HS-27A (cell line): Measurements from ENCODE around the gene TMC1.
"Not testable (repeated sequence)": the region's sequence is repeated elsewhere in the genome, so short reads cannot be mapped to it uniquely, and the experiment has no call there.

ENCODE experiments used
- DNase-seq: peaks from one replicate; pipeline ENCODE4 v3.0.0-alpha.2; 2012; ENCODE audit warnings: low read depth, missing footprints

TMC1 gene

GRCh38 chr9:72521416-72521815, at the start of gene TMC1:
Gene TMC1, plus strand, starts transcription at chr9:72521608. Its CDS starts 127,041 bp downstream, at chr9:72648649.
- DNase-seq = not testable (repeated sequence)

GRCh38 chr9:72473474-72474261, 47.7 kb upstream of the TMC1 start:
- DNase-seq = no peak

- DNase-seq = no peak
Measured at GRCh38 chr9:72474676-72475075, 46.7 kb upstream of the TMC1 start.

- DNase-seq = no peak
Measured at GRCh38 chr9:72476100-72476499, 45.3 kb upstream of the TMC1 start.

GRCh38 chr9:72476617-72477437, 44.6 kb upstream of the TMC1 start:
- no peak for DNase-seq

- no peak for DNase-seq
Measured at GRCh38 chr9:72477930-72478518, 43.4 kb upstream of the TMC1 start.

- DNase-seq = no peak
Measured at GRCh38 chr9:72478966-72479365, 42.4 kb upstream of the TMC1 start.

GRCh38 chr9:72480261-72480660, 41.1 kb upstream of the TMC1 start:
- DNase-seq = not testable (repeated sequence)

- no peak for DNase-seq
Measured at GRCh38 chr9:72480921-72481320, 40.5 kb upstream of the TMC1 start.

- DNase-seq = no peak
Measured at GRCh38 chr9:72485821-72486593, 35.4 kb upstream of the TMC1 start.

GRCh38 chr9:72486594-72486955, 34.8 kb upstream of the TMC1 start:
- DNase-seq = no peak

GRCh38 chr9:72487665-72488064, 33.7 kb upstream of the TMC1 start:
- not testable (repeated sequence) for DNase-seq

- no peak for DNase-seq
Measured at GRCh38 chr9:72489986-72490385, 31.4 kb upstream of the TMC1 start.

GRCh38 chr9:72491242-72491641, 30.2 kb upstream of the TMC1 start:
- no peak for DNase-seq

GRCh38 chr9:72494051-72494450, 27.4 kb upstream of the TMC1 start:
- DNase-seq = no peak

GRCh38 chr9:72497447-72498046, 23.9 kb upstream of the TMC1 start:
- no peak for DNase-seq

GRCh38 chr9:72506615-72507014, 14.8 kb upstream of the TMC1 start:
- DNase-seq = no peak

GRCh38 chr9:72509053-72509452, 12.4 kb upstream of the TMC1 start:
- no peak for DNase-seq

- no peak for DNase-seq
Measured at GRCh38 chr9:72509635-72510034, 11.8 kb upstream of the TMC1 start.

- DNase-seq = not testable (repeated sequence)
Measured at GRCh38 chr9:72521011-72521410, 397 bp upstream of the TMC1 start.

- peak; percentile 59 for DNase-seq
Measured at GRCh38 chr9:72524820-72525540, 3.6 kb downstream of the TMC1 start.
